Endothelial cell of umbilical vein (primary cell): ENCODE data around the gene KDM7A.

Experiments
- EZH2 ChIP-seq: IDR thresholded peaks from 2 replicates; pipeline ENCODE4 v1.6.1; 2012; ENCODE audit warnings: borderline replicate concordance, low read depth, mild to moderate bottlenecking, moderate library complexity, low read length, inconsistent platforms; ENCODE audit not compliant: severe bottlenecking
- FOS ChIP-seq: IDR thresholded peaks from 2 replicates; pipeline ENCODE4 v1.6.1; 2011; ENCODE audit warnings: mild to moderate bottlenecking, low read length, moderate library complexity, borderline replicate concordance; ENCODE audit not compliant: insufficient read depth
- GATA2 ChIP-seq: IDR thresholded peaks from 2 replicates; pipeline ENCODE4 v1.7.0; 2011; ENCODE audit warnings: low read depth, mild to moderate bottlenecking, moderate library complexity, mixed read lengths, low read length; ENCODE audit not compliant: insufficient read length, insufficient read depth
- JUN ChIP-seq: IDR thresholded peaks from 2 replicates; pipeline ENCODE4 v1.6.1; 2011; ENCODE audit warnings: borderline replicate concordance, low read depth; ENCODE audit not compliant: insufficient read length, insufficient read depth
- MYC ChIP-seq: IDR thresholded peaks from one replicate; pipeline ENCODE4 v1.6.1; 2011; ENCODE audit warnings: mild to moderate bottlenecking, low read depth, low read length
- POLR2A ChIP-seq: IDR thresholded peaks from 2 replicates; pipeline ENCODE4 v1.6.1; 2012; ENCODE audit warnings: low read depth, mild to moderate bottlenecking, control low read depth, low read length
- POLR2AphosphoS5 ChIP-seq: IDR thresholded peaks from 2 replicates; pipeline ENCODE4 v1.6.1; 2012; ENCODE audit warnings: low read depth, mild to moderate bottlenecking, control low read depth, low read length, moderate library complexity; ENCODE audit not compliant: insufficient read depth
- TF ChIP-seq, protein P1 (sequence below), 2 donors: IDR thresholded peaks; 1 replicate in 1 of 2; 2 replicates in 1 of 2; pipeline ENCODE4 v1.5.1; 2011; ENCODE audit warnings: low read length in 2 of 2, mild to moderate bottlenecking in 2 of 2, moderate library complexity in 2 of 2, control low read depth in 1 of 2, inconsistent platforms in 1 of 2, low read depth in 1 of 2; ENCODE audit not compliant: insufficient read depth in 1 of 2; ENCODE audit errors: extremely low read depth in 1 of 2
- TF ChIP-seq, protein P2 (sequence below): IDR thresholded peaks from 2 replicates; pipeline ENCODE4 v1.6.1; 2011; ENCODE audit not compliant: insufficient read depth, insufficient read length

DNA sequence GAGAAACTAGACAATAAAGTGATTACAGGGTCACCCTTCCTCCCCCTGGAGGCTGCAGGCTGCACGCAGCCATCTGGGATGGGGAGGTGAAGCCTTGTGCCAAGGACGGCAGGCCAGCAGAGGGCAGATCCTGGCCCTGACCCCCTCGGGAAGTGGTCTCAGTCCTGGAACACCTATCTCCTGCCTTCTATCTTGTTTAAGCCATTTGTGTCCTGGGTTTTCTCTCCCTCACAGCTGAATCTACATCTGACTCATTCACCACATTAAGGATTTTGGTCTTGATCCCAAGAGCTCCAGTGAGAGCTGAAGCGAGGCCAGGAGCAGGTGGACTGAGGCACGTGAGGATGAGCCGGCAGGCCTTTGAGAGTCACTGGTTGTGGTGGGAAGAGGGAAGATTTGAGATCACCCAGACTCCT is 97.7 kb downstream of the KDM7A start:
- no peak for TF ChIP-seq POLR2AphosphoS5
- TF ChIP-seq, protein P1, sequence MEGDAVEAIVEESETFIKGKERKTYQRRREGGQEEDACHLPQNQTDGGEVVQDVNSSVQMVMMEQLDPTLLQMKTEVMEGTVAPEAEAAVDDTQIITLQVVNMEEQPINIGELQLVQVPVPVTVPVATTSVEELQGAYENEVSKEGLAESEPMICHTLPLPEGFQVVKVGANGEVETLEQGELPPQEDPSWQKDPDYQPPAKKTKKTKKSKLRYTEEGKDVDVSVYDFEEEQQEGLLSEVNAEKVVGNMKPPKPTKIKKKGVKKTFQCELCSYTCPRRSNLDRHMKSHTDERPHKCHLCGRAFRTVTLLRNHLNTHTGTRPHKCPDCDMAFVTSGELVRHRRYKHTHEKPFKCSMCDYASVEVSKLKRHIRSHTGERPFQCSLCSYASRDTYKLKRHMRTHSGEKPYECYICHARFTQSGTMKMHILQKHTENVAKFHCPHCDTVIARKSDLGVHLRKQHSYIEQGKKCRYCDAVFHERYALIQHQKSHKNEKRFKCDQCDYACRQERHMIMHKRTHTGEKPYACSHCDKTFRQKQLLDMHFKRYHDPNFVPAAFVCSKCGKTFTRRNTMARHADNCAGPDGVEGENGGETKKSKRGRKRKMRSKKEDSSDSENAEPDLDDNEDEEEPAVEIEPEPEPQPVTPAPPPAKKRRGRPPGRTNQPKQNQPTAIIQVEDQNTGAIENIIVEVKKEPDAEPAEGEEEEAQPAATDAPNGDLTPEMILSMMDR (IDR thresholded peaks at IDR 0.05; ENCODE audit: extremely low read depth in 1 of 2, insufficient read depth in 1 of 2, low read depth in 1 of 2, low read length in 2 of 2), result peak in 1 of 2 donors; percentile 49
- TF ChIP-seq EZH2, result no peak
- no peak for TF ChIP-seq POLR2A
- TF ChIP-seq GATA2, result no peak
- TF ChIP-seq JUN, result no peak
- no peak for TF ChIP-seq MYC
- TF ChIP-seq, protein P2, sequence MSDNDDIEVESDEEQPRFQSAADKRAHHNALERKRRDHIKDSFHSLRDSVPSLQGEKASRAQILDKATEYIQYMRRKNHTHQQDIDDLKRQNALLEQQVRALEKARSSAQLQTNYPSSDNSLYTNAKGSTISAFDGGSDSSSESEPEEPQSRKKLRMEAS, result no peak
- no peak for TF ChIP-seq FOS
